ENCODE data around the gene IL22RA1.

- TF ChIP-seq POLR2AphosphoS5 (IDR thresholded peaks at IDR 0.05; ENCODE audit: low read depth, low read length) (no peak), REST (IDR thresholded peaks at IDR 0.05; ENCODE audit: insufficient read depth in 1 of 2, low read depth in 2 of 2, low read length in 2 of 2) (no peak), TAF1 (IDR thresholded peaks at IDR 0.05; ENCODE audit: borderline replicate concordance, insufficient read depth, low read length) (no peak)
Measured at GRCh38 chr1:24117722-24118409, 25.1 kb downstream of the IL22RA1 start.

All from PFSK-1 (cell line).